ENCODE results near the gene YBX2.
A peak's percentile ranks its signal among the peaks of the same experiment; 100 is the strongest.

The YBX2 gene

GRCh38 chr17:7260151-7260550, 34.3 kb downstream of the YBX2 start:
- TF ChIP-seq POLR2A (IDR thresholded peaks at IDR 0.05; ENCODE audit: extremely low read depth, insufficient read length) = no peak
- TF ChIP-seq CTCF (IDR thresholded peaks at IDR 0.05; ENCODE audit: low read depth, low read length) = no peak
- no peak for DNase-seq (ENCODE audit: low read depth)
- H3K4me3 ChIP-seq (ENCODE audit: low read depth, low read length) = no peak overlapping the region

- no peak overlapping the region for H3K4me3 ChIP-seq (ENCODE audit: low read depth, low read length)
- no peak for DNase-seq (ENCODE audit: low read depth)
- TF ChIP-seq CTCF (IDR thresholded peaks at IDR 0.05; ENCODE audit: low read depth, low read length) = no peak
- no peak for TF ChIP-seq MAX (IDR thresholded peaks at IDR 0.05; ENCODE audit: low read depth, low read length)
- TF ChIP-seq MYC (IDR thresholded peaks at IDR 0.05; ENCODE audit: low read depth, low read length) = no peak
- no peak for TF ChIP-seq POLR2A (IDR thresholded peaks at IDR 0.05; ENCODE audit: extremely low read depth, insufficient read length)
Observed at GRCh38 chr17:7259555-7259889, 34.9 kb downstream of the YBX2 start.

GRCh38 chr17:7258731-7259554, 35.5 kb downstream of the YBX2 start:
- TF ChIP-seq MYC (IDR thresholded peaks at IDR 0.05; ENCODE audit: low read depth, low read length) = 0 out of 2 replicates have a peak, but pooled peaks have one; percentile 20
- no peak for TF ChIP-seq CTCF (IDR thresholded peaks at IDR 0.05; ENCODE audit: low read depth, low read length)
- no peak for TF ChIP-seq POLR2A (IDR thresholded peaks at IDR 0.05; ENCODE audit: extremely low read depth, insufficient read length)
- no peak for TF ChIP-seq MAX (IDR thresholded peaks at IDR 0.05; ENCODE audit: low read depth, low read length)
- peak; percentile 80 for DNase-seq (ENCODE audit: low read depth)
- no peak overlapping the region for H3K4me3 ChIP-seq (ENCODE audit: low read depth, low read length)

- DNase-seq (ENCODE audit: low read depth) = no peak
- no peak overlapping the region for H3K4me3 ChIP-seq (ENCODE audit: low read depth, low read length)
- no peak for TF ChIP-seq POLR2A (IDR thresholded peaks at IDR 0.05; ENCODE audit: extremely low read depth, insufficient read length)
- no peak for TF ChIP-seq MYC (IDR thresholded peaks at IDR 0.05; ENCODE audit: low read depth, low read length)
- TF ChIP-seq CTCF (IDR thresholded peaks at IDR 0.05; ENCODE audit: low read depth, low read length) = no peak
- no peak for TF ChIP-seq MAX (IDR thresholded peaks at IDR 0.05; ENCODE audit: low read depth, low read length)
Observed at GRCh38 chr17:7256766-7257456, 37.5 kb downstream of the YBX2 start.

GRCh38 chr17:7254511-7254910, 39.9 kb downstream of the YBX2 start:
- TF ChIP-seq CTCF (IDR thresholded peaks at IDR 0.05; ENCODE audit: low read depth, low read length) (no peak), MAX (IDR thresholded peaks at IDR 0.05; ENCODE audit: low read depth, low read length) (no peak), POLR2A (IDR thresholded peaks at IDR 0.05; ENCODE audit: extremely low read depth, insufficient read length) (no peak), MYC (IDR thresholded peaks at IDR 0.05; ENCODE audit: low read depth, low read length) (no peak)
- no peak for DNase-seq (ENCODE audit: low read depth)
- no peak overlapping the region for H3K4me3 ChIP-seq (ENCODE audit: low read depth, low read length)
